GM23248 (cell line): ENCODE measurements around the gene CEACAM16. TPM values are rescaled to one million over a fixed set of nuclear protein-coding genes. Genes with fewer than 3 reads are reported as not detected.

ENCODE experiments used
- DNase-seq: peaks from one replicate; pipeline ENCODE4 v3.0.0-alpha.2; 2015
- H2AFZ ChIP-seq: fragments of 200-600 bp; sonication (generic); 2 replicates; pipeline ENCODE4 v1.6.1; 2016; ENCODE audit warnings: antibody characterized with exemption
- H3F3A ChIP-seq: fragments of 200-600 bp; sonication (generic); 2 replicates; pipeline ENCODE4 v1.6.1; 2016; ENCODE audit warnings: mild to moderate bottlenecking, antibody characterized with exemption, mixed run types; ENCODE audit not compliant: insufficient read depth
- H3K27ac ChIP-seq: fragments of 200-600 bp; sonication (generic); 2 replicates; pipeline ENCODE4 v1.5.1; 2016; ENCODE audit warnings: mild to moderate bottlenecking
- H3K27me3 ChIP-seq: fragments of 200-600 bp; sonication (generic); replicated peaks from 2 replicates; pipeline ENCODE4 v1.6.1; 2016; ENCODE audit warnings: mild to moderate bottlenecking; ENCODE audit not compliant: insufficient read depth
- H3K36me3 ChIP-seq: fragments of 200-600 bp; sonication (generic); 2 replicates; pipeline ENCODE4 v1.6.1; 2016; ENCODE audit warnings: low read depth, mild to moderate bottlenecking
- H3K4me1 ChIP-seq: fragments of 200-600 bp; sonication (generic); 2 replicates; pipeline ENCODE4 v1.6.1; 2016; ENCODE audit warnings: mild to moderate bottlenecking; ENCODE audit not compliant: insufficient read depth
- H3K4me2 ChIP-seq: fragments of 200-600 bp; sonication (generic); one replicate; pipeline ENCODE4 v1.6.1; 2016; ENCODE audit warnings: mild to moderate bottlenecking; ENCODE audit not compliant: unreplicated experiment
- H3K4me3 ChIP-seq: fragments of 200-600 bp; sonication (generic); 2 replicates; pipeline ENCODE4 v1.5.1; 2016; ENCODE audit warnings: mild to moderate bottlenecking
- H3K79me2 ChIP-seq: fragments of 200-600 bp; sonication (generic); 2 replicates; pipeline ENCODE4 v1.6.1; 2016; ENCODE audit warnings: mild to moderate bottlenecking; ENCODE audit not compliant: insufficient read depth
- H3K9ac ChIP-seq: fragments of 200-600 bp; sonication (generic); 2 replicates; pipeline ENCODE4 v1.6.1; 2016; ENCODE audit warnings: mild to moderate bottlenecking
- H3K9me2 ChIP-seq: fragments of 200-600 bp; sonication (generic); 2 replicates; pipeline ENCODE4 v1.6.1; 2016; ENCODE audit warnings: mixed run types, mild to moderate bottlenecking, moderate library complexity; ENCODE audit not compliant: insufficient read depth
- H3K9me3 ChIP-seq: fragments of 200-600 bp; sonication (generic); one replicate; pipeline ENCODE4 v1.6.1; 2017; ENCODE audit warnings: low read depth
- H4K20me1 ChIP-seq: fragments of 200-600 bp; sonication (generic); 2 replicates; pipeline ENCODE4 v1.6.0; 2016; ENCODE audit not compliant: insufficient read depth
- EZH2 ChIP-seq: fragments of 200-600 bp; sonication (generic); IDR thresholded peaks from 2 replicates; pipeline ENCODE4 v1.6.1; 2018; ENCODE audit warnings: antibody characterized with exemption, mild to moderate bottlenecking; ENCODE audit not compliant: insufficient read depth, poor library complexity, severe bottlenecking
- EZH2phosphoT487 ChIP-seq: fragments of 200-600 bp; sonication (generic); IDR thresholded peaks from 2 replicates; pipeline ENCODE4 v1.6.1; 2018; ENCODE audit warnings: antibody characterized with exemption, moderate library complexity, mild to moderate bottlenecking, low read depth; ENCODE audit not compliant: insufficient read depth
- WGBS, 2 experiments: methylation state at CpG; one replicate each; pipeline ENCODE4 v1.1.6; 2015 to 2017; ENCODE audit warnings: low lambda C conversion rate in 2 of 2, low coverage in 1 of 2; ENCODE audit errors: missing lambda C conversion rate in 2 of 2; 5-methylcytosine and 5-hydroxymethylcytosine counted together
- in situ Hi-C: fragments of 300-500 bp; cut with MboI; formaldehyde crosslinking; loops from 2 replicates; pipeline ENCODE4 v1.15.0; 2020
- polyA plus RNA-seq: library from polyadenylated mRNA; unstranded; fragments of >200 nt; fragmentation: Nextera tagmentation; extraction: Ambion mirVana; gene quantifications from 2 replicates; pipeline ENCODE4 v1.2.1, GENCODE V29; 2016
- total RNA-seq: library from RNA; depleted of rRNA; stranded (reverse); fragments of >200 nt; shearing (Covaris generic); gene quantifications from 2 replicates; pipeline ENCODE4 v1.2.3, GENCODE V29; 2014

Gene CEACAM16
- total and polyA plus RNA-seq, 2 experiments from 2014 or later: not detected

- Histone ChIP-seq H3K9me2 (no peaks in the 10 kb centered on the region), H3K9me3 (no peaks in the 10 kb centered on the region), H3K9ac (no peak overlapping the region), H3K4me2 (no peak overlapping the region), H3K36me3 (no peaks in the 10 kb centered on the region), H3K79me2 (no peaks in the 10 kb centered on the region), H4K20me1 (no peaks in the 10 kb centered on the region), H3K27ac (no peak overlapping the region), H3K4me3 (no peak overlapping the region), H3K27me3 (no peaks in the 10 kb centered on the region), H2AFZ (no peak overlapping the region), H3K4me1 (peaks cover 11% of the 10 kb centered on the region), H3F3A (no peaks in the 10 kb centered on the region)
- no peak for DNase-seq
- 97 to 100% methylated on average over 5 of the region's 5 CpGs for WGBS, 2 experiments
- TF ChIP-seq EZH2phosphoT487: no peak
- TF ChIP-seq EZH2: no peak
- in situ Hi-C loops: no loop called here
Observed at GRCh38 chr19:44725684-44726083, 26.7 kb downstream of the CEACAM16 start.

- no peak for TF ChIP-seq EZH2
- TF ChIP-seq EZH2phosphoT487: no peak
Observed at GRCh38 chr19:44726465-44726864, 27.5 kb downstream of the CEACAM16 start.

GRCh38 chr19:44728178-44728577 is 29.2 kb downstream of the CEACAM16 start:
- Histone ChIP-seq H4K20me1 (no peaks in the 10 kb centered on the region), H3K27ac (no peak overlapping the region), H3K9me2 (no peaks in the 10 kb centered on the region), H3K9me3 (no peaks in the 10 kb centered on the region), H3K79me2 (no peaks in the 10 kb centered on the region), H3K27me3 (no peaks in the 10 kb centered on the region), H2AFZ (no peak overlapping the region), H3K4me1 (peaks cover 11% of the 10 kb centered on the region), H3K36me3 (no peaks in the 10 kb centered on the region), H3F3A (no peaks in the 10 kb centered on the region), H3K4me2 (no peak overlapping the region), H3K4me3 (no peak overlapping the region), H3K9ac (no peak overlapping the region)
- TF ChIP-seq EZH2phosphoT487 (no peak), EZH2 (no peak)
- in situ Hi-C loops: no loop called here
- DNase-seq: no peak
- 70 to 77% methylated on average over 6 of the region's 6 CpGs for WGBS, 2 experiments

More at GRCh38 chr19:44726465-44726864, 27.5 kb downstream of the CEACAM16 start:
- no peak overlapping the region for H3K4me3 ChIP-seq
- H3K27me3 ChIP-seq: no peaks in the 10 kb centered on the region
- H3K9me3 ChIP-seq: no peaks in the 10 kb centered on the region
- in situ Hi-C loops: no loop called here
- H3K4me2 ChIP-seq: no peak overlapping the region
- no peaks in the 10 kb centered on the region for H3F3A ChIP-seq
- peaks cover 11% of the 10 kb centered on the region for H3K4me1 ChIP-seq
- H3K9me2 ChIP-seq: no peaks in the 10 kb centered on the region
- no peak overlapping the region for H3K27ac ChIP-seq
- no peak for DNase-seq
- H3K9ac ChIP-seq: no peak overlapping the region
- H3K79me2 ChIP-seq: no peaks in the 10 kb centered on the region
- 96 to 98% methylated on average over 12 of the region's 12 CpGs for WGBS, 2 experiments
- no peaks in the 10 kb centered on the region for H4K20me1 ChIP-seq
- no peaks in the 10 kb centered on the region for H3K36me3 ChIP-seq
- no peak overlapping the region for H2AFZ ChIP-seq

- no peak overlapping the region for H3K27ac ChIP-seq
- no peak for DNase-seq
- peaks cover 5% of the 10 kb centered on the region for H3K4me1 ChIP-seq
- WGBS, 2 experiments: 90 to 91% methylated on average over 8 of the region's 8 CpGs
- no peak overlapping the region for H3K9ac ChIP-seq
- no peaks in the 10 kb centered on the region for H4K20me1 ChIP-seq
- no peaks in the 10 kb centered on the region for H3K9me3 ChIP-seq
- no peaks in the 10 kb centered on the region for H3F3A ChIP-seq
- no peaks in the 10 kb centered on the region for H3K36me3 ChIP-seq
- no peaks in the 10 kb centered on the region for H3K9me2 ChIP-seq
- H2AFZ ChIP-seq: no peak overlapping the region
- H3K4me3 ChIP-seq: no peak overlapping the region
- no peaks in the 10 kb centered on the region for H3K79me2 ChIP-seq
- in situ Hi-C loops: no loop called here
- no peak overlapping the region for H3K4me2 ChIP-seq
- TF ChIP-seq EZH2 (no peak), EZH2phosphoT487 (no peak)
- H3K27me3 ChIP-seq: no peaks in the 10 kb centered on the region
Observed at GRCh38 chr19:44729516-44730033, 30.6 kb downstream of the CEACAM16 start.
